Upper lobe of left lung (tissue), 6 donors: Measurements from ENCODE around the gene KRTAP19-4. TPM values are rescaled to one million over a fixed set of nuclear protein-coding genes. Genes with fewer than 3 reads are reported as not detected.
"Not testable (repeated sequence)": the region's sequence is repeated elsewhere in the genome, so short reads cannot be mapped to it uniquely, and the experiment has no call there.

Experiments used
- ATAC-seq, 2 donors: fragments of 200-7000 bp; cut with Tn5 transposase; one replicate each; pipeline ENCODE4 v1.9.1; 2022; ENCODE audit warnings: mild to moderate bottlenecking in 2 of 2, moderate library complexity in 2 of 2; ENCODE audit not compliant: low FRiP score in 2 of 2
- DNase-seq, 2 donors: peaks; one replicate each; pipeline ENCODE4 v3.0.0-alpha.2; 2019 to 2020
- H3K27ac ChIP-seq, 4 donors: fragments of 200-600 bp; sonication (generic); one replicate each; pipeline ENCODE4 v1.5.1; 2016 to 2019
- H3K27me3 ChIP-seq, 4 donors: fragments of 200-600 bp; sonication (generic); one replicate each; pipeline ENCODE4 v1.5.1; 2017 to 2019
- H3K36me3 ChIP-seq, 4 donors: fragments of 200-600 bp; sonication (generic); one replicate each; pipeline ENCODE4 v1.5.1; 2016 to 2019
- H3K4me1 ChIP-seq, 4 donors: fragments of 200-600 bp; sonication (generic); one replicate each; pipeline ENCODE4 v1.5.1; 2018 to 2019
- H3K4me3 ChIP-seq, 4 donors: fragments of 200-600 bp; sonication (generic); one replicate each; pipeline ENCODE4 v1.5.1; 2017 to 2019; ENCODE audit warnings: mild to moderate bottlenecking in 2 of 4, moderate library complexity in 1 of 4
- H3K9me3 ChIP-seq, 4 donors: fragments of 200-600 bp; sonication (generic); one replicate each; pipeline ENCODE4 v1.5.1; 2018 to 2019
- EP300 ChIP-seq, 4 donors: sonication (generic); formaldehyde crosslinking; IDR thresholded peaks; one replicate each; pipeline ENCODE4 v1.5.1; 2017; ENCODE audit warnings: antibody characterized with exemption in 4 of 4, control low read depth in 2 of 4
- POLR2A ChIP-seq, 4 donors: fragments of 450-650 bp; IDR thresholded peaks; one replicate each; pipeline ENCODE4 v1.5.1; 2016 to 2017; ENCODE audit warnings: antibody characterized with exemption in 4 of 4, mild to moderate bottlenecking in 2 of 4
- POLR2AphosphoS5 ChIP-seq, 2 donors: sonication (generic); formaldehyde crosslinking; IDR thresholded peaks; one replicate each; pipeline ENCODE4 v1.5.1; 2017; ENCODE audit warnings: antibody characterized with exemption in 2 of 2
- WGBS, 2 donors: methylation state at CpG; one replicate each; pipeline ENCODE4 v1.1.5; 2017 to 2018; 5-methylcytosine and 5-hydroxymethylcytosine counted together
- total RNA-seq, 6 donors: library from RNA; depleted of rRNA in 4 of 6; stranded (reverse); fragments of >200 nt in 4 of 6; gene quantifications; one replicate each; pipeline versions ENCODE4 v1.1.0 to v1.2.1, GENCODE V29; 2016 to 2021
- TF ChIP-seq, protein P1 (sequence below), 6 experiments: fragments of 450-650 bp in 4 of 6; fragments of 200-600 bp in 2 of 6; sonication (generic) in 2 of 6; IDR thresholded peaks; one replicate each; pipeline ENCODE4 v1.5.1; 2016 to 2019; ENCODE audit warnings: antibody characterized with exemption in 6 of 6
- donor health status: DM: no; HTN: no; CAD: no; lungs with moderate emphysema.
- donor health status: DM: no; HTN: yes; CAD: no; lungs with severe emphysema.

KRTAP19-4 gene, protein sequence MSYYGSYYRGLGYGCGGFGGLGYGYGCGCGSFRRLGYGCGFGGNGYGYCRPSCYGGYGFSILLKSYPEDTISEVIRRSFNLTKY
- not detected for total RNA-seq

DNA sequence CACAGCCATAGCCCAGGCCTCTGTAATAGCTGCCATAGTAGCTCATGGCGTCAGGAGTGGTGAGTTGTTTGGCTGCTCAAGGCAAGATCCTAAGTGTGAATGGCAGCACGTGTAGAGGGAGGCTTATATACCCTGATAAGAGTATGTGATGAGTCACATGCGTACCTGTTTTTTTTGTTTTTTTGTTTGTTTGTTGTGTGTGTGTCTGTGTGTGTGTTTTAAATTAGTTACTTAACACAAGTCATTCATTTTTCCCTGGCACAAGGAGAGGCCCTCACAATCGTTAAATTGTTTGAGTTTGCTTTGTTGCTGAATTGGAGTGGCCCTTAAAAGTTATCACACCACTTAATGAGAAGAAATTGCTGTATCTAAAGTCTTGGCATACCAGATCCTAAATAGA lies at the start of gene KRTAP19-4:
Gene KRTAP19-4 (minus strand): TSS at position 101 of the 400 bp plus-strand sequence. CDS start 55 bp downstream, at position 46.
- no peaks in the 10 kb centered on the region for H3K27me3 ChIP-seq
- no peaks in the 10 kb centered on the region for H3K9me3 ChIP-seq
- H3K36me3 ChIP-seq, result no peaks in the 10 kb centered on the region
- 63 to 78% methylated on average over 4 of the region's 4 CpGs for WGBS, 2 donors
- no peak within 1 kb of the TSS for H3K4me3 ChIP-seq
- DNase-seq (no peak), ATAC-seq (no peak)
- H3K4me1 ChIP-seq, result no peaks in the 10 kb centered on the region
- TF ChIP-seq POLR2A (IDR thresholded peaks at IDR 0.05) (no peak), POLR2AphosphoS5 (IDR thresholded peaks at IDR 0.05) (no peak), EP300 (IDR thresholded peaks at IDR 0.05) (no peak)
- TF ChIP-seq, protein P1, sequence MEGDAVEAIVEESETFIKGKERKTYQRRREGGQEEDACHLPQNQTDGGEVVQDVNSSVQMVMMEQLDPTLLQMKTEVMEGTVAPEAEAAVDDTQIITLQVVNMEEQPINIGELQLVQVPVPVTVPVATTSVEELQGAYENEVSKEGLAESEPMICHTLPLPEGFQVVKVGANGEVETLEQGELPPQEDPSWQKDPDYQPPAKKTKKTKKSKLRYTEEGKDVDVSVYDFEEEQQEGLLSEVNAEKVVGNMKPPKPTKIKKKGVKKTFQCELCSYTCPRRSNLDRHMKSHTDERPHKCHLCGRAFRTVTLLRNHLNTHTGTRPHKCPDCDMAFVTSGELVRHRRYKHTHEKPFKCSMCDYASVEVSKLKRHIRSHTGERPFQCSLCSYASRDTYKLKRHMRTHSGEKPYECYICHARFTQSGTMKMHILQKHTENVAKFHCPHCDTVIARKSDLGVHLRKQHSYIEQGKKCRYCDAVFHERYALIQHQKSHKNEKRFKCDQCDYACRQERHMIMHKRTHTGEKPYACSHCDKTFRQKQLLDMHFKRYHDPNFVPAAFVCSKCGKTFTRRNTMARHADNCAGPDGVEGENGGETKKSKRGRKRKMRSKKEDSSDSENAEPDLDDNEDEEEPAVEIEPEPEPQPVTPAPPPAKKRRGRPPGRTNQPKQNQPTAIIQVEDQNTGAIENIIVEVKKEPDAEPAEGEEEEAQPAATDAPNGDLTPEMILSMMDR (IDR thresholded peaks at IDR 0.05), result no peak
- no peak within 1 kb of the TSS for H3K27ac ChIP-seq

DNA sequence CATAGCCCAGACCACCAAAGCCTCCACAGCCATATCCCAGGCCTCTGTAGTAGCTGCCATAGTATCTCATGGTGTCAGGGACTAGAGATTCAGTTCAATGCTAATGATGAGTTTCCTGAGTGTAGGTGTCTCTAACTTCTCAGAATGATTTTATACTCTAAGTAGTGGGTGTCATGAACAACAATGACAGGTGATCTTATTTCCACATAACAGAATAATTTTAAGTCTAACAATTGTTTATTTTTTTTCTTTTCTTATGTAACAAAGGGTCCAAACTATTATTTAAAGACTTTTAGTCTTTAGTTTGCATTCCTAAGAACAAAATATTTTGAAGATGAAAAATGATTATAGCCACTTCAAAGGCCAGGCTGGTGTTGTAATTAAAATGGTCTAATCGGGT lies 44.8 kb upstream of the KRTAP19-4 start, which contains the start of gene KRTAP19-6:
Gene KRTAP19-6 (minus strand): TSS at position 101 of the 400 bp plus-strand sequence. CDS start 31 bp downstream, at position 70.
- Histone ChIP-seq H3K27me3 (no peaks in the 10 kb centered on the region), H3K4me1 (no peaks in the 10 kb centered on the region), H3K4me3 (no peak within 1 kb of the TSS), H3K36me3 (no peaks in the 10 kb centered on the region), H3K27ac (no peak within 1 kb of the TSS), H3K9me3 (no peaks in the 10 kb centered on the region)
- no peak for ATAC-seq
- DNase-seq, result no peak
- WGBS, 2 donors, result 78 to 82% methylated on average over 1 of the region's 1 CpG
- no peak for TF ChIP-seq POLR2AphosphoS5 (IDR thresholded peaks at IDR 0.05)

DNA sequence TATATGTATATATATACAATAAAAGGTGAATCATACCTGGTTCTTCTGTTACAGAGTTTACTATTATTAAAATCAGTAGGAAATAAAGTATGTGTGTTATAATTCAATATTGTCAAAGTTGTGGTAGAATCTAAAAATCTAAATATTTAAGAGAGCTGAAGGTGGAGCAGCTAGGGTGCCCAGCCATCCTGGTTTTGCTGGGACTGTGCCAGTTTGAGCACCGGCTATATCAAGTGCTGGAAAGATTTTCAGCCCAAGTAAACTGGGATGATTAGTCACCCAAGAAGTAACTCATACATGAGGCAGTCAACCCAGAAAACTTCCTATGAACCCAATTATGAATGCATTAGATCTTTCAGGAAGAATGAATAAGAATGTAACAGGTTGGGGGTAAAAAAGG lies 21.9 kb upstream of the KRTAP19-4 start:
- no peak for ATAC-seq
- WGBS, 2 donors, result 88 to 93% methylated on average over 1 of the region's 1 CpG
- no peak overlapping the region for H3K27ac ChIP-seq
- no peaks in the 10 kb centered on the region for H3K4me1 ChIP-seq
- no peaks in the 10 kb centered on the region for H3K36me3 ChIP-seq
- no peak overlapping the region for H3K4me3 ChIP-seq
- TF ChIP-seq POLR2AphosphoS5 (IDR thresholded peaks at IDR 0.05) (no peak), EP300 (IDR thresholded peaks at IDR 0.05) (no peak), POLR2A (IDR thresholded peaks at IDR 0.05) (no peak)
- TF ChIP-seq, protein P1 (IDR thresholded peaks at IDR 0.05), result no peak
- DNase-seq, result no peak
- no peaks in the 10 kb centered on the region for H3K9me3 ChIP-seq
- H3K27me3 ChIP-seq, result no peaks in the 10 kb centered on the region

DNA sequence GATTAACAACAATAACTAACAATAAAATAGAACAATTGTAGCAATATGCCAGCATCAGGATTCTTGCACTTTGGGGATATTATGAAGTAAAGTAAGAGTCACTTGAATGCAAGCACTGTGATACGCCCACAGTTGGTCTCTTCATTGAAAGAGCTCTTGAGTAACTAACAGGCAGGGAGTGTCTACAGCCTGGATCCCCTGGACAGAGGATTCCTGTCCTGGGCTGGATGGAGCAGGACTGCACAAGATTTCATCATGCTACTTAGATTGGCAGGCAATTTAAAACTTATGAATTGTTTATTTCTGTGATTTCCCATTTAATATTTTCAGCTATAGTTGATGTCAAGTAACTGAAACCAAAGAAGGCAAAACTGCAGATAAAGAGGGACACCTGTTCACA lies 18.7 kb upstream of the KRTAP19-4 start:
- 62 to 76% methylated on average over 1 of the region's 1 CpG for WGBS, 2 donors
- Histone ChIP-seq H3K9me3 (no peaks in the 10 kb centered on the region), H3K27me3 (no peaks in the 10 kb centered on the region), H3K4me3 (no peak overlapping the region), H3K4me1 (no peaks in the 10 kb centered on the region), H3K36me3 (no peaks in the 10 kb centered on the region), H3K27ac (no peak overlapping the region)
- DNase-seq (no peak), ATAC-seq (no peak)
- TF ChIP-seq POLR2AphosphoS5 (IDR thresholded peaks at IDR 0.05), result no peak
- TF ChIP-seq, protein P1 (IDR thresholded peaks at IDR 0.05), result no peak
- no peak for TF ChIP-seq POLR2A (IDR thresholded peaks at IDR 0.05)
- TF ChIP-seq EP300 (IDR thresholded peaks at IDR 0.05), result no peak

DNA sequence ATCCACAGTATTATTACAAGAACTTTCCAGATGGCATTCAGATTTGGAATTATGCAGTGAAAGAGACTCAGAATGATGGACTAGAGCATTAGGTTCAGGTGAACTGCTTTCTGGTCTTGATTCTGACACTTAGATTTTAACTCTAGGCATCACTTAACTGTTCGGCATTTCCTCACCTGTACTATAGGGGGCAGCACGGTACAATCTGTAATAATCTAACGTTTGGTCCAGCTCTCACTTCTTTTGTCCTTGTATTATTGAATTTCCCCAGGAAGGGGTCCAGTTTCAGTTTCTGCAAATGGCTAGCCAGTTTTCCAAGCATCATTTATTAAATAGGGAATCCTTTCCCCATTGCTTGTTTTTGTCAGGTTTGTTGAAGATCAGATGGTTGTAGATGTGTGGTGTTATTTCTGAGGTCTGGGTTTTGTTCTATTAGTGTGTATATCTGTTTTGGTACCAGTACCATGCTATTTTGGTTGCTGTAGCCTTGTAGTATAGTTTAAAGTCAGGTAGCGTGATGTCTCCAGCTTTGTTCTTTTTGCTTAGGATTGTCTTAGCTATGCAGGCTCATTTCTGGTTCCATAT lies 8.7 kb upstream of the KRTAP19-4 start:
- H3K27me3 ChIP-seq, H3K36me3 ChIP-seq, H3K27ac ChIP-seq, DNase-seq, H3K4me3 ChIP-seq, ATAC-seq, H3K9me3 ChIP-seq, H3K4me1 ChIP-seq: not testable (repeated sequence)
- 27 to 32% methylated on average over 4 of the region's 4 CpGs for WGBS, 2 donors
- TF ChIP-seq, protein P1 (IDR thresholded peaks at IDR 0.05), result peak in 2 of 6 experiments; percentile 7 to 31
